GM12873 (cell line): ENCODE data around the gene SEC22A.

Experiments
- TF ChIP-seq, protein P1 (sequence below): IDR thresholded peaks from 2 replicates; pipeline ENCODE4 v1.5.1; 2012; ENCODE audit warnings: low read depth, mild to moderate bottlenecking, moderate library complexity, low read length, control low read depth; ENCODE audit not compliant: insufficient read depth; ENCODE audit errors: missing control alignments

Gene SEC22A

DNA sequence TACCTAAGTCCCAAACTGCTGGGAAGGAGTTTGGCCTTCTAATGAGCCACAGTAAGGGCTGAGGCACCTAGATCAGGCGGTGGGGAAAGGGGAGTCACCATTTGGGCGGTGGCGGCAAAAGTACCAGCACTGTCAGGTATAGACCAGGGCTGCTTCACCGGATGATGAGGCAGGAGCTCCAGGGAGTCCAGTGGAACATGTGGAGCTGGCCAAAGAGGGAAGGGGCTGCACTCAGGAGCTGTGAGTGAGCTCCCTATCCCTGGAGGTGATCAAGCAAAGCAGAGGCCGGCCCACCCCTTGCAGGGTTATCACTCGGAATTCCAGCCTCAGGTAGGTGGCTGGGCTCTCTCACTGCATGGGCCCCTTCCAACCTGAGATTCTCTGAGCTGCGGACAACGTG is 108.4 kb downstream of the SEC22A start:
- TF ChIP-seq, protein P1, sequence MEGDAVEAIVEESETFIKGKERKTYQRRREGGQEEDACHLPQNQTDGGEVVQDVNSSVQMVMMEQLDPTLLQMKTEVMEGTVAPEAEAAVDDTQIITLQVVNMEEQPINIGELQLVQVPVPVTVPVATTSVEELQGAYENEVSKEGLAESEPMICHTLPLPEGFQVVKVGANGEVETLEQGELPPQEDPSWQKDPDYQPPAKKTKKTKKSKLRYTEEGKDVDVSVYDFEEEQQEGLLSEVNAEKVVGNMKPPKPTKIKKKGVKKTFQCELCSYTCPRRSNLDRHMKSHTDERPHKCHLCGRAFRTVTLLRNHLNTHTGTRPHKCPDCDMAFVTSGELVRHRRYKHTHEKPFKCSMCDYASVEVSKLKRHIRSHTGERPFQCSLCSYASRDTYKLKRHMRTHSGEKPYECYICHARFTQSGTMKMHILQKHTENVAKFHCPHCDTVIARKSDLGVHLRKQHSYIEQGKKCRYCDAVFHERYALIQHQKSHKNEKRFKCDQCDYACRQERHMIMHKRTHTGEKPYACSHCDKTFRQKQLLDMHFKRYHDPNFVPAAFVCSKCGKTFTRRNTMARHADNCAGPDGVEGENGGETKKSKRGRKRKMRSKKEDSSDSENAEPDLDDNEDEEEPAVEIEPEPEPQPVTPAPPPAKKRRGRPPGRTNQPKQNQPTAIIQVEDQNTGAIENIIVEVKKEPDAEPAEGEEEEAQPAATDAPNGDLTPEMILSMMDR: no peak

DNA sequence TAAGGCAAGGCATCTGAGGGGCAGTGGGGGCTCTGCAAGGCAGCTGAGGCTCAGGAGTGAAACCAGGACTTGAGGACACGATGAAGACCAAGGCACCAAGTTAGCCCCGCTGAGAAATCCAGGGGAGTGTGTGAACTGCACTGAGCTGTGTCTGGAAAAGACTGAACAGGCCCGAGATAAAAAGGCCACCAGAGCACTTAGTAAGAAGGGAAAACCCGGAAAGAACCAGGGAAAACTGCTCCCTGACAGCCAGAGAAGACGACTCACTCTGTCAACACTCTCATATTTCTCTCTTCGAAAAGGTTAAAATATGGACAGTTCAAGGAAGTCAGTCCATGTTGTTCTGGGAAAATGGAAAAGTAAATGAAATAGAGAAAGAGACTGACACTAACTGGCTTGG is 109.0 kb downstream of the SEC22A start:
- TF ChIP-seq, protein P1: no peak

DNA sequence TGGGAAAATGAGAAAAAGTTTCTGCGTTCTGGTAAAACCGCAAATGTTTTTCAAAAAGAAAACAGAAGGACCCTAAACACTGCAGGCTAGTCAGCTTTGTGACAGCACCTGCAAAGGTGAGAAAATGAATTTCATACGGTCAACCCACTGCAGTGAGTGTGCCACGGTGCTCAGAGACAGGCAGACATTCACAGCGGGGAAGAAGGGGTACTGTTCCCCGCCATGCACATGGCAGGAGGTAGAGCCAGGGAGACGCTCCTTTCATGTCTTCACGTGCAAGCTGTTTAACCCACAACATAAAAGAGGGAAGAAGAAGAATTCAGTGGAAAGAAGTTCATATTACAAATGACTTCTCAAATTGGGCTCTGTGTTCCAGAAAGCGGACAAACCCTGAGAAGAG is 109.5 kb downstream of the SEC22A start:
- TF ChIP-seq, protein P1: no peak

DNA sequence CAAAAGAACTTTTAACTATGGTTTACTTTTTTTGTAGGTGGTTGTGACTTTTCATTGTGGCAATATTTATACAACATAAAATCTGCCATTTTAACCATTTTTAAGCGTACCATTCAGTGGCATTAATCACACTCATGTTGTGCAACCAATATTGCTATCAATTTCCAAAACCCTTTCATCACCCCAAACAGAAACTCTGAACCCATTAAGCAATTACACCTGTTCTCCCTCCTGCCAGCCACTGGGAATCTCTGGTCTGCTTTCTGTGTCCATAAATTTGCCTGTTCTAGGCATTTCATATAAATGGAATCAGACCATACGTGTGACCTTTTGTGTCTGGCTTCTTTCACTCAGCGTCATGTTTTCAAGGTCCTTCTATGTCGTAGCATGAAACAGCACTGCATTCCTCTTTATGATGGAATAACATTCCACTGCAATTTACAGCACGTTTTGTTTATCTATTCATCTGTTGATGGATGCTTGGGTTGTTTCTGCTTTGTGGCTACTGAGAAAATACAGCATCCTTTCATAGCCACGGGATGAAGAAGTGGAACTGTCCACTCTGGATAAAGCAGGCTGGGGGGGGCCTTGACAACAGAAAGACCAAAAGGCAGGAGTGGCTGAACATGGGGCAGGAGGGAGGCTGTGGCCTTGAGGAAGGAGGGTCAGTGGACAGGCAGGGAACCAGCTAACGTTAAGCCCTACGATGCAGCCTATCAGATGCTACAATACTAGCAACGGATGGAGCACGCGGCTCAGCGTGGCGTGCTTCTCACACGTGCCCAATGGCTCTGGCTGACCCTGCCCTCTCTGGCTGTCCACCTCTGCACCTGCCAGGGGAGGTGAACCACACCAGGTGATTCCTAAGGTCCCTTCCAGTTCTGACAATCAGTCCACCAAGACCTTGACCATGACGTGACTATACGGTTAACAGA is 110.9 kb downstream of the SEC22A start:
- TF ChIP-seq, protein P1: no peak

DNA sequence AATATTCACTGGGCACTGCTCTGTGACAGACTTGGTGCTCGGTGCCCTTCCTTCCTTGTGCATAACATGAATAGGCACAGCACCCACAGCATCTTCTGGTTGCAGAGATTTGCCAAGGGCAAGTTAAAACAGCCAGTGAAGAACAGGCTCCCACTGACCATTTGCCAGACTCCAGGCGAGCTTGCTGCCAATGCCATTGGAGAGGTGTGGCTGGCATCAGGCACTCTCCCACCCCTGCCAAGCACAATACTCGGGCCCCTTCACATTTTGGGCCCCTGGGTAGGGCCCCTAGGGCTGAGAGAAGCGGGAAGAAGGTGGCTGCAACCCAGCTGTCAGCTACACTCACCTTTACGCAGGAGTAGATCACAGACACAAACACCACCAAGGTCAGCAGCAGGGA is 112.1 kb downstream of the SEC22A start:
- TF ChIP-seq, protein P1: no peak

DNA sequence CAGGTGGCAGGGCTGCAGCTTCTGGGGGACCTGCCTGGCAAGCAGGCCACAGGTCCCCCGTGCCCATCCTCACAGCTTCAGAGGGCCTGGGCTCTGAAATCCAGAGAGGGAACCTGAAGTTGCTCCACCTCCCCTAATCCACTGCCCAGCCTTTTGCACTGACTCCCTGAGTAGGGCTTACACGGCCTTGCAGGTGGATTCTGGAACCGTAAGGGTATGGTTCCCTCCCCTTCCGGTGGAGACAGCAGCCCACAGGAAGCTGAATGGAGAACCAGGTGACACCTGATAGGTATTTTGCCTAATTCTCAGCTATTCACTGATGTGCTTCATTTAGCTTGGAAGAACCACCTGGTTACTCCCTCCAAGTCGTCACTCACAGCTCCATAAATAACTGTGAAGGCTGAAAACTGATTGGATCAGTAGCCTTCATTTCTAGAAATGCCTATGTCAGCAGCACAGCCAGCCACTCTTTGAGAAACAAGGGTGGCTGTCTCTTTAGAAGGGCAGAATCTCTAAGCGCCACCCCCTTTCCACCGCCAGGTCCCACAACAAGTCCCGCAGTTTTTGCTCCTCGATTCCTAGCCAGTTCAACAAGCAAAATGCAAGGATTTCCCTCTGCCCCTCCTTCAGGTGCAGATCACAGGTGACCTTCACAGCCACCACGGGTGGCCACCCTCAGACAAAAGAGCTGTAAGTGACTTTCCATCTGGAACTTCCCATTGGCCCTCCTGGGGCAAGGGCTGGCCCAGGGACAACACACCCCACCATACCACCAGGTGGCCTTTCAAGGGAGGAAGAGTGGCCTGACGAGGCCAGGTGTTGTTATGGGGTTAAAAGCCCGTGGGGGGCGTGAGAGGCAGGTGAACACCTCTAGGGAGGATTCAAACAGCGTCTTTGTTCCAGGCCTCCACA is 112.9 kb downstream of the SEC22A start:
- TF ChIP-seq, protein P1: no peak

DNA sequence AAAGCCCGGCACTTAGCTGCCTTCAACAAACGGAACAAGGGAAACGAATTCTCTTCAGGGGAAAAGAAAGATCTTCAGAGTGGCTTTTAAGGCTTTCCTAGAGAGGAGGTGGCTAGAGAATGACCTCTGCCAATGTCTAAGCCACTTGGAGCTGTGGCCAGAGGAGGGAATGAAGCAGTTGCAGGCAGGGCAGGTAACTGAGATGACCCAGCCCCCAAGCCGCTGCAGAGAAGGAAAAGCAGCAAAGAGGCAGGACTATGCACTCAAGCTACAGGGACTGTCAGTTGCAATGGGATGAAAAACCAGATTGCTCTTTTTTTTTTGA is 113.5 kb downstream of the SEC22A start:
- TF ChIP-seq, protein P1: no peak
